Raji (cell line): ENCODE data around the gene ALX3.

Source experiments
- POLR2A ChIP-seq: IDR thresholded peaks from 2 replicates; pipeline ENCODE4 v1.6.1; 2011; ENCODE audit warnings: low read depth, low read length, control low read depth; ENCODE audit not compliant: insufficient read depth

The ALX3 gene

GRCh38 chr1:110043016-110043415 is 27.5 kb downstream of the ALX3 start:
- no peak for TF ChIP-seq POLR2A

GRCh38 chr1:110040548-110040947 is 29.9 kb downstream of the ALX3 start:
- no peak for TF ChIP-seq POLR2A

GRCh38 chr1:110039641-110040040 is 30.8 kb downstream of the ALX3 start:
- no peak for TF ChIP-seq POLR2A

- no peak for TF ChIP-seq POLR2A
Measured at GRCh38 chr1:110038271-110038670, 32.2 kb downstream of the ALX3 start.

GRCh38 chr1:110035236-110035752 is 35.2 kb downstream of the ALX3 start:
- TF ChIP-seq POLR2A: no peak

- TF ChIP-seq POLR2A: peak; percentile 77
Measured at GRCh38 chr1:110034451-110035235, 35.8 kb downstream of the ALX3 start, which contains the start of gene STRIP1. TSS of gene STRIP1 (plus strand) at chr1:110034624. CDS start at chr1:110034638, 14 bp downstream.

- no peak for TF ChIP-seq POLR2A
Measured at GRCh38 chr1:110034040-110034450, 36.4 kb downstream of the ALX3 start.

GRCh38 chr1:110033421-110033820 is 37.1 kb downstream of the ALX3 start:
- TF ChIP-seq POLR2A: no peak

GRCh38 chr1:110032327-110032726 is 38.1 kb downstream of the ALX3 start:
- no peak for TF ChIP-seq POLR2A

GRCh38 chr1:110024613-110025012 is 45.9 kb downstream of the ALX3 start:
- TF ChIP-seq POLR2A: no peak

GRCh38 chr1:110021285-110021684 is 49.2 kb downstream of the ALX3 start:
- no peak for TF ChIP-seq POLR2A

- TF ChIP-seq POLR2A: no peak
Measured at GRCh38 chr1:110019770-110020169, 50.7 kb downstream of the ALX3 start.

GRCh38 chr1:110018396-110018795 is 52.1 kb downstream of the ALX3 start:
- TF ChIP-seq POLR2A: no peak

- no peak for TF ChIP-seq POLR2A
Measured at GRCh38 chr1:110017792-110018191, 52.7 kb downstream of the ALX3 start.

GRCh38 chr1:110012100-110012780 is 58.2 kb downstream of the ALX3 start:
- no peak for TF ChIP-seq POLR2A

- no peak for TF ChIP-seq POLR2A
Measured at GRCh38 chr1:110011527-110012041, 58.9 kb downstream of the ALX3 start.
